Activated T-cell treated with anti-CD3 and anti-CD28 coated beads, Interleukin-2, amount 50 U/mL, for 4 hours (primary cell): ENCODE data around the gene ANAPC16. TPM values are rescaled to one million over a fixed set of nuclear protein-coding genes. Genes with fewer than 3 reads are reported as not detected.
"Not testable (repeated sequence)": the region's sequence is repeated elsewhere in the genome, so short reads cannot be mapped to it uniquely, and the experiment has no call there.

ENCODE experiments used
- ATAC-seq, 2 donors: fragments of 200-7000 bp; cut with Tn5 transposase; one replicate each; pipeline ENCODE4 v1.10.0; 2021
- DNase-seq: peaks from one replicate; pipeline ENCODE4 v3.0.0-alpha.2; 2020
- H3K27me3 Mint-ChIP-seq: one replicate; pipeline ENCODE4 v1.8.0; 2021; ENCODE audit warnings: low read depth, mixed read lengths
- H3K36me3 Mint-ChIP-seq: one replicate; pipeline ENCODE4 v1.8.0; 2022; ENCODE audit warnings: mixed read lengths; ENCODE audit not compliant: insufficient read depth
- H3K4me1 Mint-ChIP-seq: one replicate; pipeline ENCODE4 v1.8.0; 2021; ENCODE audit warnings: low read depth, mixed read lengths
- H3K4me3 Mint-ChIP-seq: one replicate; pipeline ENCODE4 v1.8.0; 2021; ENCODE audit warnings: mild to moderate bottlenecking, moderate library complexity, mixed read lengths
- H3K9me3 Mint-ChIP-seq: one replicate; pipeline ENCODE4 v1.8.0; 2021; ENCODE audit warnings: mixed read lengths
- total RNA-seq, 3 donors: library from RNA; stranded (reverse); gene quantifications; one replicate each; pipeline ENCODE4 v1.2.1, GENCODE V29; 2021

The ANAPC16 gene
- total RNA-seq, 3 donors from 2014 or later: 83.5 to 86.9 (median 84.3) TPM

DNA sequence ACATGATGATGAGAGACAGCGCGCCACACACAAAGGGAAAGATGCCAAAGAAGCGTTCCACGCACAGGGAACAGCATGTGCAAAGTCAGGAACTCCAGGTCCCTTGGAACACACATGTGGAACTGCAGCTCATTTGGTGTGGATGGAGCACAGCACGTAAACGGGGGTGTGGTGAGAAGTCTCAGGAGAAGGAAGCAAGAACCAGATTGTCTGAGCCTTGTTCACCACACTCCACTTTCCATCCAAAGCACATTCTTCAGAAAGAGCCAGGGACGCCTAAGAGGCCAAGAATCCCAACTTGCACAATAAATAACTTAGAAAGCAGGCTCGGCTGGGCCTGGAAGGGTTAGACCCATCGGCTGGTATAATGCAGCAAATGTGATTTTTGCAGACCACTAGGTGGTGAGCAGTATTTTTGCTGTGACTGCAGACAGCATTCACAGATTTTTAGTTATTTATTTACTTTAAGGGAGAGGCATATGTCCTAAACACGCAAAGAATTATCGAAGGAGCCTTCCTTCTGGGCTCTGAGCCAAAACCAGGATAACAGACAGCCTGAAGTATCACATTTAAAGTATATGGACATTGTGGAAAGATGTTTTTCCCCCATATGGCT, 28.1 kb downstream of the ANAPC16 start:
- H3K9me3 Mint-ChIP-seq: no peaks in the 10 kb centered on the region
- peaks cover 4% of the 10 kb centered on the region for H3K36me3 Mint-ChIP-seq
- peaks cover 80% of the 10 kb centered on the region for H3K4me1 Mint-ChIP-seq
- ATAC-seq: no peak
- no peak overlapping the region for H3K4me3 Mint-ChIP-seq
- no peaks in the 10 kb centered on the region for H3K27me3 Mint-ChIP-seq
- DNase-seq: no peak

GRCh38 chr10:72244573-72245038, 28.8 kb downstream of the ANAPC16 start:
- Mint-ChIP-seq H3K27me3 (no peaks in the 10 kb centered on the region), H3K9me3 (no peaks in the 10 kb centered on the region), H3K4me3 (no peak overlapping the region), H3K36me3 (peaks cover 3% of the 10 kb centered on the region), H3K4me1 (peaks cover 80% of the 10 kb centered on the region)
- ATAC-seq (no peak), DNase-seq (no peak)

- no peaks in the 10 kb centered on the region for H3K36me3 Mint-ChIP-seq
- no peaks in the 10 kb centered on the region for H3K9me3 Mint-ChIP-seq
- DNase-seq (no peak), ATAC-seq (no peak)
- H3K4me3 Mint-ChIP-seq: no peak overlapping the region
- H3K4me1 Mint-ChIP-seq: peaks cover 86% of the 10 kb centered on the region
- H3K27me3 Mint-ChIP-seq: no peaks in the 10 kb centered on the region
Observed at GRCh38 chr10:72245949-72246525, 30.2 kb downstream of the ANAPC16 start.

DNA sequence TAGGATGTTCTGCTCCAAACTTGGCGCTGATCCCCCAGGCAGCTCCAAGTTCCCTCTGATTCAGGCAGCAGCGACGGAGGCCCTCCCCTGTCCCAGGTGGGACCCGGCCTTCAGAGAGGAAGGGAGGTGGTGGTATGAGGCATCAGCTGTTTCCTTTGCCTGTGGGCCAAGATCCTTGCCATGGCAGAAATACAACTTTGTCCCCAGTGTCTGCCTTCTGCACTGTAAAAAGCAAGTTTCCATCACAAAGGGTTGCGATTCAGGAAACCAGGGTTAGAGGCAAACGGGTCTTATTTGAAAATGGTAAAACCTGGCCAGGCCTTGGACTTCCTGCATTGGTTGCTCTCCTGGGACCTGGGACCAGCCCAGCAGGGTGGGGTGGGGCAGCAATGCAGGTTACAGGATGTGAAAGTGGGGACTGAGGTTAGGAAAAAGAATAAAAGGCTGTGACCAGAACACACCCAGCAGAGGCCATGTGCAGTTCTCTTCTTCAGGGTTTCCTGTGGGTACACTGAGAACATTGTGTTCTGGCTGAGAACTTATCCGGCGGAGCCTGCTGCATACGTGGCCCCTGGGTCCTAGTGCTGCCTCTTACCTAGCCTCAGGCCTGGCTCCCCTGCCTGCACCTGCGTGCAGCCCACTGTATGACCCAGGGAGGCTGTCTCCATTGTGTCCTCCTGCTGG, 32.8 kb downstream of the ANAPC16 start:
- Mint-ChIP-seq H3K36me3 (no peaks in the 10 kb centered on the region), H3K9me3 (no peaks in the 10 kb centered on the region), H3K4me1 (peaks cover 85% of the 10 kb centered on the region), H3K4me3 (peak overlapping the region; percentile 81), H3K27me3 (no peaks in the 10 kb centered on the region)
- DNase-seq (peak; percentile 52), ATAC-seq (peak; percentile 89 to 90)

DNA sequence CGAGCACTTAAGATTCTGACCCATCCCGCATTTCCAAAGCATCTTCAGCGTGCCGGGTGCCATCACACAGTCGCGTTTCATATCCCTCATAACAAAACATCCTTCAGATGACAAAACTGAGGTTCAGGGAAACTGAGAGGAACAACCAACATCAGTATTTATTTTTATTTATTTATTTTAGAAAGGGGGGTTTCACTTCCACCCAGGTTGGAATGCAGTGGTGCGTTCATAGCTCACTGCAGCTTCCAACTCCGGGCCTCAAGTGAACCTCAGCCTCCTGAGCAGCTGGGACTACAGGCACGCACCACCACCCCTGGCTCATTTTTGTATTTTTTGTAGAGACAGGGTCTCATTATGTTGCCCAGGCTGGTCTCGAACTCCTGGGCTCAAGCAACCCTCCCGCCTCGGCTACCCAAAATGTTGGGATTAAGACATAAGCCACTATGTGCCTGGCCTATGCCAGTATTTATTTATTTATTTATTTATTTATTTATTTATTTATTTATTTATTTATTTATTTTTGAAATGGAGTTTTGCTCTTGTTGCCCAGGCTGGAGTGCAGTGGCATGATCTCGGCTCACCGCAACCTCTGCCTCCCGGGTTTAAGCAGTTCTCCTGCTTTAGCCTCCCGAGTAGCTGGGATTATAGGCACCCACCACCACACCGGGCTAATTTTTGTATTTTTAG, 33.5 kb downstream of the ANAPC16 start:
- H3K36me3 Mint-ChIP-seq, ATAC-seq: not testable (repeated sequence)
- peaks cover 80% of the 10 kb centered on the region for H3K4me1 Mint-ChIP-seq

GRCh38 chr10:72250666-72251065, 34.9 kb downstream of the ANAPC16 start:
- peak overlapping the region; percentile 60 for H3K4me3 Mint-ChIP-seq
- H3K36me3 Mint-ChIP-seq: no peaks in the 10 kb centered on the region
- ATAC-seq (no peak), DNase-seq (no peak)
- no peaks in the 10 kb centered on the region for H3K9me3 Mint-ChIP-seq
- H3K4me1 Mint-ChIP-seq: peaks cover 78% of the 10 kb centered on the region
- no peaks in the 10 kb centered on the region for H3K27me3 Mint-ChIP-seq

More for the DNA sequence above, 33.5 kb downstream of the ANAPC16 start:
- peak overlapping the region; percentile 81 for H3K4me3 Mint-ChIP-seq
- DNase-seq, H3K9me3 Mint-ChIP-seq, H3K27me3 Mint-ChIP-seq: not testable (repeated sequence)

DNA sequence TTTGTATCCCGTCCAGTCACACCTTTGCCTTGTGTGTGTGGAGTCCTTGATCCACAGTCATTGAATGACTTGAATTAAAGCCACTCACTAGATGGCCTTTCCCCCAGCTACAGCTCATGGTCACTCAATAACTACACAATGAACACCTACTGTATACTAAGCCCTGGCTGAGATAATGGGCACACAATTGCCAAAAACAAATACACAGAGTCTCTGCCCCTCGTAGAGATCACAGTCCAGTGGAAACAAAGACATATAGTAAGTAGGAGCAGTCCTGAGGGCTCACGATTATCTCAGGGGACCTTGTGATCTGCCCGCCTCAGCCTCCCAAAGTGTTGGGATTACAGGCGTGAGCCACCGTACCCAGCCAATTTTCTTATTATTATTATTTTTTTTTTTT, 35.8 kb downstream of the ANAPC16 start:
- no peaks in the 10 kb centered on the region for H3K9me3 Mint-ChIP-seq
- DNase-seq: no peak
- no peak overlapping the region for H3K4me3 Mint-ChIP-seq
- no peaks in the 10 kb centered on the region for H3K27me3 Mint-ChIP-seq
- no peak for ATAC-seq
- H3K36me3 Mint-ChIP-seq: no peaks in the 10 kb centered on the region
- peaks cover 76% of the 10 kb centered on the region for H3K4me1 Mint-ChIP-seq

GRCh38 chr10:72252972-72253371, 37.2 kb downstream of the ANAPC16 start:
- Mint-ChIP-seq H3K4me1 (peaks cover 72% of the 10 kb centered on the region), H3K4me3 (no peak overlapping the region), H3K36me3 (no peaks in the 10 kb centered on the region), H3K27me3 (no peaks in the 10 kb centered on the region), H3K9me3 (no peaks in the 10 kb centered on the region)
- ATAC-seq (no peak), DNase-seq (no peak)

DNA sequence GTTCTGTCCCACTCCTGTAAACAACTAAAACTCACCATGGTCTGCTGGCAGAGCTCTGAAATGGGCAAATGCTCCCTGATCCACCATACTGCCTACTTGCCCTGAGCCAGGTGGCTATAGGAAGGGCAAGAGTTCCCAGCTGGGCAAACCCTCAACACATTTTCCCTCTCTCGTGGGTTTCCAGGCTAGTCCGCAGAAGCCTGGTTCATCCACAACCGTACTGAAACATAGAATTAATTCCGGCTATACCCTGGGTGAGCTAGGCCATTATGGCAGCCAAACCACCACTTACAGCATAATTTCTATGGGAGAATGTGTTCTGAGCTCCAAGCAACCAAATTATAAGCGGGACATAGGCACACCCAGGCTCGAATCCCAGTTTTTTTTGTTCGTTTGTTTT, 37.8 kb downstream of the ANAPC16 start:
- Mint-ChIP-seq H3K36me3 (no peaks in the 10 kb centered on the region), H3K9me3 (no peaks in the 10 kb centered on the region), H3K4me1 (peaks cover 68% of the 10 kb centered on the region), H3K27me3 (no peaks in the 10 kb centered on the region), H3K4me3 (no peak overlapping the region)
- DNase-seq (no peak), ATAC-seq (no peak)

GRCh38 chr10:72254813-72255568, 39.2 kb downstream of the ANAPC16 start:
- peak; percentile 61 to 63 for ATAC-seq
- peak; percentile 16 for DNase-seq
- Mint-ChIP-seq H3K4me3 (no peak overlapping the region), H3K36me3 (no peaks in the 10 kb centered on the region), H3K27me3 (no peaks in the 10 kb centered on the region), H3K9me3 (no peaks in the 10 kb centered on the region), H3K4me1 (peaks cover 72% of the 10 kb centered on the region)

DNA sequence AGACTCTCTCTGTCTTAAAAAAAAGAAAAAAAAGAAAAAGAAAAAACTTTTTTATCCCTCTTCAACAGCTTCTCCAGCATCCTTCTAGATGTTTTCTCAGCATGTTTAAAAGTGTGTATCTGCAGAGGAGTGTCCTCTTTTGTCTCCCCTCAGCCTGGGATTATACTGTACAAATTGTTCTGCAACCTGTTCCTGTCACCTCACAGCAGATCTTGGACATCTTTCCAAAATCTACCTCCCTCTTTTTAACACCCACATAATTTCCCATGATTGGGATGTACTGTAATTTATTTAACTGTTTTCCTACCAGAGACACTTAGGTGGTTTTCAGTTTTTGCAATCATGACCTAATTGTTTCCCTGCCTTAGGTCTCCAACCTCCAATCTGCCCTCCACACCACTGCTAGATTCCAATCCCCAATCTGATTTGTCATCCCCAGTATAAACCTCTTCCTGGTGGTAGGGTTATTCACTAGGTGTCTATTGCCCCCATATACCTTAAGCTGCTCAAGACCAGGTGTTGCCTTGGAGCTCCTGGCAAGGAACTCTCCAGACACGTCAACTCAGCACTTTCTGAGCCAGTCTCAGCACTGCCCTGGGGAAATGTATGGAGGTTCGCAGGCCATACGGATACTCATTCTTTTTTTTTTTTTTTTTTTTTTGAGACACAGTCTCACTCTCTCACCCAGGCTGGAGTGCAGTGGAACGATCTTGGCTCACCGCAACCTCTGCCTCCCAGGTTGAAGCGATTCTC, 40.3 kb downstream of the ANAPC16 start:
- H3K36me3 Mint-ChIP-seq: no peaks in the 10 kb centered on the region
- peaks cover 73% of the 10 kb centered on the region for H3K4me1 Mint-ChIP-seq
- ATAC-seq (no peak), DNase-seq (no peak)
- H3K27me3 Mint-ChIP-seq: no peaks in the 10 kb centered on the region
- H3K9me3 Mint-ChIP-seq: no peaks in the 10 kb centered on the region
- no peak overlapping the region for H3K4me3 Mint-ChIP-seq

- ATAC-seq (no peak), DNase-seq (no peak)
- no peaks in the 10 kb centered on the region for H3K36me3 Mint-ChIP-seq
- H3K4me1 Mint-ChIP-seq: peaks cover 73% of the 10 kb centered on the region
- no peaks in the 10 kb centered on the region for H3K9me3 Mint-ChIP-seq
- no peak overlapping the region for H3K4me3 Mint-ChIP-seq
- H3K27me3 Mint-ChIP-seq: no peaks in the 10 kb centered on the region
Observed at GRCh38 chr10:72257051-72257892, 41.5 kb downstream of the ANAPC16 start.

GRCh38 chr10:72258617-72259016, 42.8 kb downstream of the ANAPC16 start:
- Mint-ChIP-seq H3K36me3 (no peaks in the 10 kb centered on the region), H3K4me1 (peaks cover 68% of the 10 kb centered on the region), H3K27me3 (no peaks in the 10 kb centered on the region), H3K9me3 (no peaks in the 10 kb centered on the region), H3K4me3 (peak overlapping the region; percentile 16)
- no peak for DNase-seq
- no peak for ATAC-seq
